BE2C (cell line): Measurements from ENCODE around the gene HYAL2.
A peak's percentile ranks its signal among the peaks of the same experiment; 100 is the strongest.

ENCODE experiments used
- DNase-seq: peaks from one replicate; pipeline ENCODE4 v3.0.0-alpha.2; 2020
- H3K27me3 ChIP-seq: fragments of 250-450 bp; sonication (Bioruptor Pico); 2 replicates; pipeline ENCODE4 v1.5.1; 2020; ENCODE audit warnings: mild to moderate bottlenecking
- H3K36me3 ChIP-seq: fragments of 250-450 bp; sonication (Bioruptor Pico); 2 replicates; pipeline ENCODE4 v1.5.1; 2020; ENCODE audit warnings: mild to moderate bottlenecking
- H3K4me1 ChIP-seq: fragments of 250-450 bp; sonication (Bioruptor Pico); 2 replicates; pipeline ENCODE4 v1.5.1; 2020
- H3K4me3 ChIP-seq: 2 replicates; pipeline ENCODE4 v1.5.1; 2011; ENCODE audit warnings: low read depth, low read length
- H3K9me3 ChIP-seq: fragments of 250-450 bp; sonication (Bioruptor Pico); 2 replicates; pipeline ENCODE4 v1.5.1; 2020
- TF ChIP-seq, protein P1 (sequence below): IDR thresholded peaks from 2 replicates; pipeline ENCODE4 v1.5.1; 2012; ENCODE audit warnings: mild to moderate bottlenecking, low read depth, low read length

HYAL2 gene

DNA sequence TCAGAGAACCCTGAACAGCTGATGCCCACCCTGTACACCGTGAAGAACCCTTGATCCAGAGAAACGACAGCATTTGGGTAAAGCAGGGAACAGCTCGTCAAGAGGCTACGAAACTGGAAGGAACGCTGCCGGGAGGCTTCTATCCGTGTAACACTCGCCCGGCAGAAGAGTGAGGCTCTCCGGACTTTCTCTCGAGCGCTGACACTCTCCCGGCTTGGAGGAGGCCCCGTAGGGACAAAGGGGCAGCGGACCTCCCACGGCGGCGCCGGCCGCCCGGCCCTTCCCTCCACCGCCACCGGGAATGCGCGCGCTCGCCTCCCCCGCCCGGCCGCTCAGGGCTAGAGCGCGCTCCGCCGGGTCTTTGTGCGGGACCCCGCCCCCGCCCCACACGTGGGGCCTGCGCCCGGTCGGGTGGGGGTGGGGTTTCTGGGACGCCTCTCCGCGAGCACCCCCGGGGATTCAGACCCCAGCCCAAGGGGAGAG lies 1.7 kb downstream of the HYAL2 start:
- no peaks in the 10 kb centered on the region for H3K9me3 ChIP-seq
- peak overlapping the region; percentile 65 for H3K4me3 ChIP-seq
- DNase-seq, result peak; percentile 72
- H3K36me3 ChIP-seq, result peaks cover 17% of the 10 kb centered on the region
- TF ChIP-seq, protein P1, sequence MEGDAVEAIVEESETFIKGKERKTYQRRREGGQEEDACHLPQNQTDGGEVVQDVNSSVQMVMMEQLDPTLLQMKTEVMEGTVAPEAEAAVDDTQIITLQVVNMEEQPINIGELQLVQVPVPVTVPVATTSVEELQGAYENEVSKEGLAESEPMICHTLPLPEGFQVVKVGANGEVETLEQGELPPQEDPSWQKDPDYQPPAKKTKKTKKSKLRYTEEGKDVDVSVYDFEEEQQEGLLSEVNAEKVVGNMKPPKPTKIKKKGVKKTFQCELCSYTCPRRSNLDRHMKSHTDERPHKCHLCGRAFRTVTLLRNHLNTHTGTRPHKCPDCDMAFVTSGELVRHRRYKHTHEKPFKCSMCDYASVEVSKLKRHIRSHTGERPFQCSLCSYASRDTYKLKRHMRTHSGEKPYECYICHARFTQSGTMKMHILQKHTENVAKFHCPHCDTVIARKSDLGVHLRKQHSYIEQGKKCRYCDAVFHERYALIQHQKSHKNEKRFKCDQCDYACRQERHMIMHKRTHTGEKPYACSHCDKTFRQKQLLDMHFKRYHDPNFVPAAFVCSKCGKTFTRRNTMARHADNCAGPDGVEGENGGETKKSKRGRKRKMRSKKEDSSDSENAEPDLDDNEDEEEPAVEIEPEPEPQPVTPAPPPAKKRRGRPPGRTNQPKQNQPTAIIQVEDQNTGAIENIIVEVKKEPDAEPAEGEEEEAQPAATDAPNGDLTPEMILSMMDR, result no peak
- H3K27me3 ChIP-seq, result no peaks in the 10 kb centered on the region
- H3K4me1 ChIP-seq, result peaks cover 3% of the 10 kb centered on the region

DNA sequence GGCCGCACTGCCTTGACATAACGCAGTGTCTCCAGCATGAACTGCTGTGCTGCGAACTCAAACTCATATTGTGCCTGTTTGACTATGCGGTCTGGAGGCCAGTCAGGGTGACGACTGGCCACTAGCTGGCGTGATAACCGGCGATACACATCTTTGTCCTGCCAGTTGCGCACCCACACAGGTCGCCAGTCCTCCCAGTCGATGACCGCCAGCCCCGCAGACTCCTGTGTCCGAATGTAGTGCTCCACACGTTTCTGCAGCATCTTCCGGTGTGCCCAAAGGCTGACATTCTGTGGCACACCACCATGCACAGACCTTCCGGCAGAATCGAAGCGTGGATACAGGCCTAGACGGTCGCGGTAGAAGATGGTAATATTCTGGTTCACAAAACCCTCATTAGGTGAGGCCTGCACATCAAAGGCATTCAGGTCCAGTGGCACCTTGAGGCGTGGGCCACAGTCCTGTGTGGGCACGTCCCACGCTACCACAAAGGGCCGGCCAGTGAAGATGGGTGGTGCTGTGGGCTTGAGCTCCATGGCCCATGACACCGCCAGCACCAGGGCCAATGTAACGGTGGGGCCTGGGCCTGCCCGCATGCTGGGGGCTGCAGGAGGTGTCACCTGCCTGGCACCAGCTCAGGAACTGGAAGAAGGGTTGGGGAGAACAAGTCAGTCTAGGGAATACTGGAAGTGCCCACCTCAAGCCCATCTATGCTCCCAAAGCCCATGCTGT lies 2.5 kb downstream of the HYAL2 start:
- DNase-seq, result no peak
- H3K9me3 ChIP-seq, result no peaks in the 10 kb centered on the region
- H3K27me3 ChIP-seq, result no peaks in the 10 kb centered on the region
- H3K4me3 ChIP-seq, result peak overlapping the region; percentile 65
- TF ChIP-seq, protein P1, result no peak
- H3K4me1 ChIP-seq, result peaks cover 3% of the 10 kb centered on the region
- H3K36me3 ChIP-seq, result peaks cover 17% of the 10 kb centered on the region

DNA sequence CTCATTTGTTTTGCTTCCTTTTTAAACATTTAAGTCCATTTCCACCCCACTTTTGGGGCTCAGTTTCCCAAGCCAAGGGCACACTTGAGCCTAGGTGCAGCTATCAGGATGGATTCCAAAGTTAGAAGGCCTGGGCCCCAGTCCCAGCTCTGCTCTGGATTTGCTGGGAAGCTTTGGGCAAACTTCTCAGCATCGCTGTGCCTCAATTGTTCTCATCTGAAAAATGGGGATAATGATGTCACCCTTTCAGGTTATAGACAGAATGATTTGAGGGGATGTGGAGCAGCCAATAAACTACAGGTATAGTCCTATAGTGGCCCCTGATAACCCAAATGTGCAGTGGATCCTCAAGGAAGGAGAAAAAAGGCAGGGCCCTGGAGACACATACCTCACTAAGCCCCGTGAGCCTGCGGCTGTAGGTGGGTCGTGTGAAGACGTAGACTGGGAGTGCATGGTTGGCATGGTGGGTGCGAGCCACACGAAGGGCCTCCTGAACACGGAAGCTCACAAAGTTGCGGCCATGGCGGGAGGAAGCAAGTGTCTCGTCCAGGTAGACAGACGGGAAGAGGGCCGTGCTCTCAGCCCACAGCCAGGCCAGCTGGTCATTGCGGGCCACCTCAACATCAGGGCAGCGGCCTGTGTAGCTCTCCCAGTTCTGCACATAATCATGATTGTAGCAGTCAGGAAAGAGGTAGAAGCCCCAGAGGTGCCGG lies 3.2 kb downstream of the HYAL2 start:
- DNase-seq, result no peak
- peaks cover 17% of the 10 kb centered on the region for H3K36me3 ChIP-seq
- peaks cover 3% of the 10 kb centered on the region for H3K4me1 ChIP-seq
- H3K9me3 ChIP-seq, result no peaks in the 10 kb centered on the region
- H3K27me3 ChIP-seq, result no peaks in the 10 kb centered on the region
- H3K4me3 ChIP-seq, result no peak overlapping the region
- TF ChIP-seq, protein P1, result no peak

- H3K36me3 ChIP-seq, result peaks cover 17% of the 10 kb centered on the region
- no peak overlapping the region for H3K4me3 ChIP-seq
These were observed 3.9 kb downstream of the HYAL2 start for GRCh38 chr3:50318615-50319014.

GRCh38 chr3:50318163-50318562 lies 4.4 kb downstream of the HYAL2 start:
- no peak overlapping the region for H3K4me3 ChIP-seq
- peaks cover 17% of the 10 kb centered on the region for H3K36me3 ChIP-seq
- H3K4me1 ChIP-seq, result peaks cover 3% of the 10 kb centered on the region
- no peak for DNase-seq
- H3K9me3 ChIP-seq, result no peaks in the 10 kb centered on the region
- no peaks in the 10 kb centered on the region for H3K27me3 ChIP-seq
- TF ChIP-seq, protein P1, result no peak

More at GRCh38 chr3:50318615-50319014, 3.9 kb downstream of the HYAL2 start:
- TF ChIP-seq, protein P1, result no peak
- Histone ChIP-seq H3K9me3 (no peaks in the 10 kb centered on the region), H3K27me3 (no peaks in the 10 kb centered on the region), H3K4me1 (peaks cover 3% of the 10 kb centered on the region)
- DNase-seq, result no peak

GRCh38 chr3:50317300-50317699 lies 5.2 kb downstream of the HYAL2 start:
- no peaks in the 10 kb centered on the region for H3K27me3 ChIP-seq
- H3K9me3 ChIP-seq, result no peaks in the 10 kb centered on the region
- no peak for DNase-seq
- peaks cover 17% of the 10 kb centered on the region for H3K36me3 ChIP-seq
- peaks cover 3% of the 10 kb centered on the region for H3K4me1 ChIP-seq
- no peak overlapping the region for H3K4me3 ChIP-seq
- TF ChIP-seq, protein P1, result no peak
